GM19395 (cell line): Measurements from ENCODE around the gene IFT43.

Source experiments
- ATAC-seq: cut with Tn5 transposase; IDR thresholded peaks from one replicate; pipeline ENCODE4 v1.9.1; 2021; ENCODE audit warnings: mild to moderate bottlenecking, moderate library complexity; ENCODE audit not compliant: unreplicated experiment

Gene IFT43

DNA sequence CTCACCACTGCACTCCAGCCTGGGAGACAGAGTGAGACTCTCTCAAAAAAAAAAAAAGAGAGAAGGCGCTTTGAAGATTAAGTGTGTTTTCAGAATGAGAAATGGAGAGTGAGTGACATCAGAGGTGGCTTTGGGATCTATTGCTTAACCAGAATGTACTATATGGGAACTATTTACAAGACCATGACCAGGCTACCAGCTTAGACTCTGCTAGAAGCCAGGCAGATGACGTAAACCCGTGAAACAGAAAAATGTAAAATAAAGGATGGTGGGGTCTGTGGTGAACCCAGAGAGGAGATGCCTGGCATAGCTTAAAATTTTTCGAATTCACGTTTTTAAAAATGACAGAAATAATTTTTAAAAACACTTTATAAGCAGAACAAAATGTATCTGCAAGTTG lies 82.0 kb downstream of the IFT43 start:
- no peak for ATAC-seq

DNA sequence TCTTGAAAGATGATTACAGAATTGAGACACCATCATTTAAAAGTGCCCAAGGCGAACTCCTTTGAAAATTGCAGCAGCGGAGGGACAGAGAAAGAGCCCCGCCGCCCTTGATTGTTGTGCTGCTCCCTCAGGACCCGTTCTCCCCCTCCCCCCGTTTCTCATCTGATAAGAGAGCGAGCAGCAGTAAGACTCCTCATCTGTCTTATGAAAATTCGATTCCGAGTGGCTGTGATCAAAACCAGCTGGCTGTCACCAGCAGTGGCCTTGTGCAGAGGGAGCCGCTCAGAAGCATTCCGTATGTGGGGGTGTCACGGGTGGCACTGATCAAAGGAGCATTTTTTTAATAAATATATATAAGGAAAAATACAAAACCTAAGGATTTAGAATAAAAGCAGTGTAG lies 88.2 kb downstream of the IFT43 start:
- no peak for ATAC-seq

DNA sequence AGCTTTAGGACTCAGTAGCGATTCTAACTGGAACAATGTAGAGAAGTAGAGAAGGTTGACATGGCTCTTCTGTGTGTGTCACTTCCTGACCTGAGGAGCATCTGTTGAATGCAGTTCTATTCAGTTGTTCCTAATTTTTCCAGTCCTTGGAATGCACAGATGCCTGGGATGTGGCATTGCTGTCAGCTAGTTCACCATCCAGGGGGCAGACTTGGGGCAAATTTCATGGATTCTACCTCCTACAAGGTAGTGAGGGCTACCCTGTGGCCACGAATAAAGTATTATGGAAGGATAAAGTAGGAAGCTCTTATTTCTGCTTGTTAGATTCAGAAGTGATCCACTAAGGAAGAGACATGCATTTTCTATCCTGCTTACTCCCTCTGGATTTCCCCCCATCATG lies 91.8 kb downstream of the IFT43 start:
- no peak for ATAC-seq

DNA sequence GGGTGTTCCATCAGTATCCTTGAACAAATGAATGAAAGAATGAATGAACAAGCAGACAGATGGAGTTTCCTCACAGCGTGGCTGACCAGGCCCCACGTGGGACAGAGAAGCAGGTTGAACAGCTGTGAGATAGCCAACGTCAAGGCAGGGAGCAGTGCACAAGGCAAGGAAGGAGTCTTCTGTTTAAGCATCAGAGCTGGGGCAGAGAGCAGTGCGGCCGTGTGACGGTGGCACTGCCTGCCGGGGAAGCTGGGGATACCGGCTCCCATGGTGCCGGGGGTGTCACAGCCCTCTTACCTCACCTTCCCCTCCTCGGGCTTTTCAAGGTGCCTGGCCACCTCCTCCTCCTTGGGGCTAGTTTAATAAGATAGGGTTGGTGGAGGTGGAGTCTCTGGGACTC lies 92.9 kb downstream of the IFT43 start:
- no peak for ATAC-seq

- no peak for ATAC-seq
Measured at GRCh38 chr14:76080025-76080424, 94.5 kb downstream of the IFT43 start.

- no peak for ATAC-seq
Measured at GRCh38 chr14:76080471-76080870, 94.9 kb downstream of the IFT43 start.

DNA sequence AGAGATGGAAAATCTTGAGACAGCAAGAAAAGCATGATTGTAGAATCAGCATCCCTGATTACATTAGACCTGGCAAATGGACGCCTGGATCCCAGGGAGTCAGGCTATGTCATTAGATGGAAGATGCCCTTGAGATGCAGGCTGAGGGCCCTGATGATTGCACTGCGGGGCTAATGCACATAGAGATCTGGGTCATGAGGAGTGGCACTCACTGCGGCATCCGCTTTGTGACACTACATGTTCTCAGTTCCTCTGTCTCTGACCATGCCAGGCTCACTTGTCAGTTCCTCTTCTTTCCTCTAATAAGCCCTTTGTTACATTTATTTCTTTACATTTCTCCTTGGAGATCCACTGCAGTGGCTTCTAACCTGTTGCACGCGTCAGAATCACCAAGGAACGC lies 96.1 kb downstream of the IFT43 start:
- no peak for ATAC-seq

- ATAC-seq: no peak
Measured at GRCh38 chr14:76083796-76084765, 98.5 kb downstream of the IFT43 start.

DNA sequence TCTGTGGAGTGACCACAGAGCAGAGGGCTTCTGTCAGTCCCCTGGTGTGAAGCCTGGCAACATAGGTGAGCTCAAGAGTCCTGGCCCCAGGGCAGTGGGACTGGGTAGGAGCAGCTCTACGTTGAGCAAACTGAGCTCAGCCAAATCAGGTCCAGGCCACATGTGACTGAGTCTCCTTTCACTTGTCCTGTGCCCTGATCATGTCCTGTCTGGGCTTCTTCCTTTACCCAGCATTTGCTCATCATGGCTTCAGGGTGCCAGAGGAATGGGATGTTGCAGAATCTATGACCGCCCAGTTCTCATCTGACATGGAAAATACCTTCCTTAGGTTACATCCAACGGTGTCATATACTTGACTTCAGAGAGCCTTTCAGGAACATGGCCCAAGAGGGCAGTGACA lies 99.8 kb downstream of the IFT43 start:
- no peak for ATAC-seq

GRCh38 chr14:76086636-76087035 lies 101.1 kb downstream of the IFT43 start:
- ATAC-seq: no peak

DNA sequence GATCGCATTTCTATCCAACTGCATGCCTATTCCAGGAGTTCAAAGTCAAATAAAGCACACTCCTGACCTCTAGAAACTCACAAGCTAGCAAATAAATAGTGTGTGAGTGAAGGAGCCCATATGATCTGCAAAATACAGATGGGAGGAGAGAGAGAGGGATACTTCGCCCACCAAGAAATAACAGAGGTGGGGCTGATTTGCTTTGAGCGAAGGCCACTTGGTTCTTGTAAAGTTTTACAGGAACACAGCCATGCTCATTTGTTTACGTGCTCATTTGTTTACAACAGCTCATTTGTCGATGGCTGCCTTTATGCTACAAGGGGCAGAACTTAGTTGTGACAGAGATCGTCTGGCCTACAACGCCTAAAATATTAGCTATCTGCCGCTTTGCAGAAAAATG lies 102.8 kb downstream of the IFT43 start:
- no peak for ATAC-seq

GRCh38 chr14:76088771-76089571 lies 103.4 kb downstream of the IFT43 start:
- ATAC-seq: no peak

GRCh38 chr14:76089575-76089974 lies 104.0 kb downstream of the IFT43 start:
- no peak for ATAC-seq

GRCh38 chr14:76090616-76091391 lies 105.2 kb downstream of the IFT43 start:
- ATAC-seq: no peak

GRCh38 chr14:76093077-76093476 lies 107.5 kb downstream of the IFT43 start:
- ATAC-seq: no peak

- no peak for ATAC-seq
Measured at GRCh38 chr14:76096257-76096656, 110.7 kb downstream of the IFT43 start.

GRCh38 chr14:76097547-76097946 lies 112.0 kb downstream of the IFT43 start:
- ATAC-seq: no peak

- ATAC-seq: no peak
Measured at GRCh38 chr14:76098047-76098446, 112.5 kb downstream of the IFT43 start.

DNA sequence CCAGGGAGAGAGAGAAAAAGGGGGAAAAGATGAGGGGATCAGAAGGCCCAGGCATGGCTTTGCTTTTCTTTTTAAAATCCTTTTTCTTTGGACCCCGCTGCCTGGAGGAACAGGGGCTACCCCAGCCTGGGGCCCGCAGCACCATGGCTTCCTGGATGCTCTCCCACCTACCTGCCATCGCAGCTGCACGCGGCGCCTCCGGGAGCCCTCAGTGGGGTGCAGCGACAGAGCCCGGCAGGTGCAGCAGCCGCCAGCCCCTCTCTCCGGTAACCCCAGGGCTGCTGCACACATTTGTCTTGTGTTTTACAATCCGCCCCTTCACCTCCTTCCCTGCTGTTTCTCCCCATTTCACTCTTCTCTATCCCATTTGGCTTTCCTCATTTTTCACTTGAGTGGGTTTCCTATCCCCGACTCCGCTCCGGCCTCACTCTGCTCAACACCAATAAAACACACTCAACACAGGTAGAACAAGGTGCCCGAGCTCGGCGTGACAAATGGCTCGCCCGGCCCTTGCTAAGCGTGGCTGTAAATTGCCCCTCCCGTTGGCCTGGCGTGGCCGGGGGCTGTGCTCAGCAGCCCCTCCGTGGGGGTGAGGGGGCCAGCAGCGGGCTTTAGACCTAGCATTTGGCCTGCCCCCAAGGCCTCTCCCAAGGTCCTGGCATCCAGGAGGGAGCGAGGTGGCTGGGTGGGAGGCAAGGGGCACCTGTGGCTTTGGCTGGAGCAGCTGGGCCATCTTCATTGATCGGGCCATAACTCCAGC lies 113.5 kb downstream of the IFT43 start:
- ATAC-seq: no peak

GRCh38 chr14:76100236-76100635 lies 114.7 kb downstream of the IFT43 start:
- ATAC-seq: no peak
